AG04449 (cell line): ENCODE results near the gene MANSC1.

ENCODE experiments used
- CTCF ChIA-PET: fragments of 350-600 bp; formaldehyde crosslinking; extraction: SDS; loops from one replicate; lab custom pipeline; 2021; ENCODE audit warnings: antibody characterized with exemption; lab: Yijun Ruan, JAX
- POLR2A ChIA-PET: fragments of 400-600, 350-600 bp; formaldehyde crosslinking; extraction: SDS; loops from one replicate; lab custom pipeline; 2020; ENCODE audit warnings: antibody characterized with exemption, inconsistent platforms; lab: Yijun Ruan, JAX
- DNase-seq: peaks from one replicate; pipeline ENCODE4 v3.0.0-alpha.2; 2010; ENCODE audit warnings: low read depth, low spot score
- H3K4me3 ChIP-seq: 2 replicates; pipeline ENCODE4 v1.5.1; 2011; ENCODE audit warnings: low read depth, mild to moderate bottlenecking, control low read depth, low read length
- TF ChIP-seq, protein P1 (sequence below): IDR thresholded peaks from one replicate; pipeline ENCODE4 v1.5.1; 2011; ENCODE audit warnings: mild to moderate bottlenecking, moderate library complexity, low read length, control low read depth, inconsistent platforms; ENCODE audit not compliant: insufficient read depth; ENCODE audit errors: missing control alignments

The MANSC1 gene

DNA sequence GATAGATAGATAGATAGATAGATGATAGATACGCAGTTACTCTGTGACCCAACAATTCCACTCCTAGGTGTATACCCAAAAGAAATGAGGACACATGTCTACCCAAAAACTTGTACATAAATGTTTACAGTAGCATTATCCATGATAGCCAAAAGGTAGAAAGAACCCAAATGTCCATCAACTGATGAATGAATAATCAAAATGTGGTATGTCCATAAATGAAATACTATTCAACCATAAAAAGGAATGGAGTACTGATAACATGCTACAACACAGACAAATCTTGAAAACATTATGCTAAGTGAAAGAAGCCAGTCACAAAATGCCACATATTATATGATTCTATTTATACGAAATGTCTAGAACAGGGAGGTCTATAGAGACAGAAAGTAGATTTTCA, 47.1 kb downstream of the MANSC1 start:
- TF ChIP-seq, protein P1, sequence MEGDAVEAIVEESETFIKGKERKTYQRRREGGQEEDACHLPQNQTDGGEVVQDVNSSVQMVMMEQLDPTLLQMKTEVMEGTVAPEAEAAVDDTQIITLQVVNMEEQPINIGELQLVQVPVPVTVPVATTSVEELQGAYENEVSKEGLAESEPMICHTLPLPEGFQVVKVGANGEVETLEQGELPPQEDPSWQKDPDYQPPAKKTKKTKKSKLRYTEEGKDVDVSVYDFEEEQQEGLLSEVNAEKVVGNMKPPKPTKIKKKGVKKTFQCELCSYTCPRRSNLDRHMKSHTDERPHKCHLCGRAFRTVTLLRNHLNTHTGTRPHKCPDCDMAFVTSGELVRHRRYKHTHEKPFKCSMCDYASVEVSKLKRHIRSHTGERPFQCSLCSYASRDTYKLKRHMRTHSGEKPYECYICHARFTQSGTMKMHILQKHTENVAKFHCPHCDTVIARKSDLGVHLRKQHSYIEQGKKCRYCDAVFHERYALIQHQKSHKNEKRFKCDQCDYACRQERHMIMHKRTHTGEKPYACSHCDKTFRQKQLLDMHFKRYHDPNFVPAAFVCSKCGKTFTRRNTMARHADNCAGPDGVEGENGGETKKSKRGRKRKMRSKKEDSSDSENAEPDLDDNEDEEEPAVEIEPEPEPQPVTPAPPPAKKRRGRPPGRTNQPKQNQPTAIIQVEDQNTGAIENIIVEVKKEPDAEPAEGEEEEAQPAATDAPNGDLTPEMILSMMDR = no peak
- H3K4me3 ChIP-seq = no peak overlapping the region
- POLR2A ChIA-PET = no interaction called here
- no peak for DNase-seq
- CTCF ChIA-PET = no interaction called here

DNA sequence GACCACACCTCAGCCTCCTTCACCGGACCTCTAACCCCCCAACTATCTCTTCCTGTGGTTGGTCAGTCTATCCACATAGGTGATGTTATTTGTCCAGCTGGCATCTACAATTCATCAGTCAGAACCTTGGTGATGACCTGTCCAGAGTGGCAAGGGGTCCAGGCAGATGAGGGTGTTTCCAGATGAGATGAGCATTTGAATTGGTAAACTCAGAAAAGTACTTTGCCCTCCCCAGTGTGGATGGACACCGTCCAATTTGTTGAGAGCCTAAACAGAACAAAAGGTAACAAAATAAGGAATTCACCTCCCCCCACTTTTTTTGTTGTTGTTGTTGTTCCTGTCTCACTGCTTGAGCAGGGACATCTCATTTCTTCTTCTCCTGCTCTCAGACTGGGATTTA, 48.9 kb downstream of the MANSC1 start:
- POLR2A ChIA-PET = no interaction called here
- TF ChIP-seq, protein P1 = no peak
- no peak overlapping the region for H3K4me3 ChIP-seq
- CTCF ChIA-PET = no interaction called here
- DNase-seq = no peak

DNA sequence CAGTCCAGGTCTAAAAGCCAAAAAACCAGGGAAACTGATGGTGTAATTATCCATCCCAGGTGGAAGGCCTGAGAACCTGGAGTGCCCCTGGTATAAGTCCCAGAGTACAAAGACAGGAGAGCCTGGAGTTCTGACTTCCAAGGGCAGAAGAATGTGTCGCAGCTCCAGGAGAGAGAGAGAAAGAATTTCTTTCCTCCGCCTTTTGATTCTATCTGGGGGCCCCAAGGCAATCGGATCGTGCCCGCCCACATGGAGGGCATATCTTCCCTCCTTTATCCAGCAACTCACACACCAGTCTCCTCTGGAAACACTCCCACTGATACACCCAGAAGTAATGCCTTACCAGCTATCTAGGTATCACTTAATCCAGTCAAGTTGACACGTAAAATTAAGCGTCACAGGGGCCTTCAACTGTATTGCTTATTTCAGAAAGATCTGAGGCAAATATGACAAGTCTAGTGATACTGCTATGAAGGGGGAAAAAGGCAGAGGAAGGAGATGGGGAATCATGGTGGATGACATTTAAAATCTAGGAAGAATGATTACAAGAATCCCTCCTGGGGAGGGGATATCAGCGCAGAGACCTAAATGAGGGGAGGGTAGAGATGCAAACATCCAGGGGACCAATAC, 52.7 kb downstream of the MANSC1 start:
- H3K4me3 ChIP-seq = no peak overlapping the region
- POLR2A ChIA-PET = no interaction called here
- TF ChIP-seq, protein P1 = no peak
- CTCF ChIA-PET = interaction anchor here (1.3 to 1.4 kb wide), 2 partner anchors 30 to 37 kb away, joined by 3 to 5 read pairs; no protein-coding TSS in a partner anchor
- DNase-seq = no peak

DNA sequence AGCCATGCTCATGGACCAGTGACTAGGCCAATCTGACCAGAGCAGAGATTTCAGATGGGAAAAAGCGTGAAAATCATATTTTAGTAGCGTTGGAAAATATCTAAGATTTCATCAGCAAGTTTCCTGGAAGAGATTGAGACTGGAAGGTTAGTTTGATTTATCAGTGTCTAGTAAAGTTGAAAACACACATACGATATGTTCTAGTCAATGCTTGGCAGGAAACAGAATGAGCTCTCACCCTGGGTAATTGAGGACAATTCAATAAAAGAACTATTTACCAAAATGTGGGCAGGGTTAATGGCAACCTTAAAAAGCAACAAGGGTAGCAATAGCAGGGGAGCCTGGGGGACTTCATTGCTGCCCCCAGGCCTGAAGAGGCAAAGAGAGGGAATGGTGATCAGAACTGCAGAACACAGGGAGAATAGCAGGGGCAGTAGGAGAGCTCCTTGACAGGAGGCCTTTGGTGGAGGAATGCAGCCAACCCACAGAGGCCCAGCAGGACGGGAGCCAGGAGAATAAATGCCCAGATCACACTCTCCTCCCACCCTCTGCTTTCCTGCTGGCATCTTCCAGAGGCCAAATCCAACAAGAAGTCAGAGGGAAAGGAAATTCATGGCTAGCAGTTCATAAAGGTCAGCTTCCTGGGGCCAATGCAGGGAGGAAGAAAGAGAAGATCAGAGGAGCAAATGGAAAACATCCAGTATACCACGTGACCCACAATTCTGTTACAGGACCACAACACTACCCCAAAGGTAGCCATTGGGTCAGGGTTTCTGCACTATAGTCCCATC, 55.6 kb downstream of the MANSC1 start:
- H3K4me3 ChIP-seq = no peak overlapping the region
- TF ChIP-seq, protein P1 = no peak
- POLR2A ChIA-PET = no interaction called here
- CTCF ChIA-PET = no interaction called here
- no peak for DNase-seq

DNA sequence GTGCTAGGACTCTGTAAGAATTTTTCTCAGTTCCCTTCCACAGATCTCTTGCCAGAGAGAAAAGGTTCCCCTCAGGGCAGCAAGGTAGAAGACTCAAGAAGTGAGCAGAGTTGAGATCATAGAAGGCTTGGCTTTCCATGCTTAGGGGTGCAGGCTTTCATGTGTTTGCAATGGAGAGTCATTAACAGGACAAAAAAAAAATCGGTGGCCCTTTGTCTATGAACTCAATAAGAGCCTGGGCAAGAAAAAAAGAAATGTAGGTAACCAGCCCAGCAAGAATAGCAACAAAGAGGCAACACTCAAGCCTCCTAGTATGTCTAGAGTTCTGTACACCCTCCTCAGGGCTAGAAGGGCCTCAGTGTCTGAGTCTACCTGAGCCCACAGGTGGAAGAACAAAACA, 59.8 kb downstream of the MANSC1 start:
- CTCF ChIA-PET = no interaction called here
- TF ChIP-seq, protein P1 = no peak
- POLR2A ChIA-PET = no interaction called here
- H3K4me3 ChIP-seq = no peak overlapping the region
- DNase-seq = no peak

DNA sequence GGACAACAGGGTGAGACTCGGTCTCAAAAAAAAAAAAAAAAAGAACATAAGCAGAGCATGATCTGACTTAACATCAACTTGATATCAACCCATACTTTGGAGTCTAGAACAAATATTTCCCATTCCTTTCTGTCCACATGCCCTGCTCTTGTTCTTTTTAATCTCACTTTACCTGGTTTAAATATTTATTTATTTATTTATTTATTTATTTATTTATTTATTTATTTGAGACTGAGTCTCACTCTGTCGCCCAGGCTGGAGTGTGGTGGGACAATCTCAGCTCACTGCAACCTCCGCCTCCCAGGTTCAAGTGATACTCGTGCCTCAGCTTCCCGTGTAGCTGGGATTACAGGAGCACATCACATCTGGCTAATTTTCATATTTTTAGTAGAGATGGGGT, 63.6 kb downstream of the MANSC1 start:
- no peak for DNase-seq
- TF ChIP-seq, protein P1 = no peak
- no peak overlapping the region for H3K4me3 ChIP-seq
- CTCF ChIA-PET = no interaction called here
- POLR2A ChIA-PET = no interaction called here
